ENCODE data around the gene C21orf58.

- no peak for TF ChIP-seq EP300 (IDR thresholded peaks at IDR 0.05)
- no peak for TF ChIP-seq POLR2A (IDR thresholded peaks at IDR 0.05)
- TF ChIP-seq POLR2AphosphoS5 (IDR thresholded peaks at IDR 0.05): no peak
- TF ChIP-seq CTCF (IDR thresholded peaks at IDR 0.05): no peak
Observed at GRCh38 chr21:46284077-46284644, 39.5 kb downstream of the C21orf58 start.
